HG02852 (cell line): ENCODE results near the gene FAM131C.
"Not testable (repeated sequence)": the region's sequence is repeated elsewhere in the genome, so short reads cannot be mapped to it uniquely, and the experiment has no call there.

Experiments
- ATAC-seq: cut with Tn5 transposase; IDR thresholded peaks from one replicate; pipeline ENCODE4 v1.9.1; 2021; ENCODE audit warnings: mild to moderate bottlenecking, moderate library complexity; ENCODE audit not compliant: unreplicated experiment

The FAM131C gene

DNA sequence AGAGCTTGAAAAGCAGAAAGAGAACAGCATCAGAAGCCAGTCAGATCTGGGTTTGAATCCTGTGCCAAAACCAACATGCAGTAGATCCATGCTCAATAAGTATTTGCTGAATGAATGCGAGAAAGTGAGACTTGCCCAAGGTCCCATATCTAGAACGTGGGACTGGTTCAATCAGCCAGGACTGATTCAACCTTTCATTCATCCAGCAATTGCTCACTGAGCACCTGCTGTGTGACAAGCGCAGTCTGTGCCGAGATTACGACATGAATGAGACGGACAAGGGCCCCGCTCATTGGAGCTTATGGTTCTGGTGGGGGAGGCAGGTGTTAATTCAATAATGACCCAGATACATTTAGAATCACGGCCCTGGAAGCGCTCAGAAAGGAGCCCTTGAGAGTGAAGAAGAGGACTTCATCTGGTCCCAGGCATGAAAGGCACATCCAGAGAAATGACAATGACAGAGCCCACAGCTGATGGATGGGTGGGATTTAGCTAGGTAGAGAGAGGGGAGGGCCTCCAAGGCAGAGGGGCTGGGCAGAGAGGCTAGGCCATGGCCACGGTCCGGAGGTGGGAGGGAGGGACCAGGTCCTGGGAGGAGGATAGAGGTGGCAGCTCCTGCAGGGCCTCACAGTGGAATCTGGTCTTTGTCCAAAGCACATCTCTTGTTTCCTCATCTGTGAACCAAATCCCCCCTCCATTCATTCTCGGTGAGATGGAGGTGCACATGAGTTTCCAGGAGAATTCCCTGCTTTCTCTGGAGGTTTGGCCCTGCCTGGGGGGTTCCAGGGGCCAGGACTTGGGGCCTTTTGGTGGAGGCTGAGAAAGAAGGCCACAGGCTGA, 4.2 kb upstream of the FAM131C start:
- no peak for ATAC-seq

DNA sequence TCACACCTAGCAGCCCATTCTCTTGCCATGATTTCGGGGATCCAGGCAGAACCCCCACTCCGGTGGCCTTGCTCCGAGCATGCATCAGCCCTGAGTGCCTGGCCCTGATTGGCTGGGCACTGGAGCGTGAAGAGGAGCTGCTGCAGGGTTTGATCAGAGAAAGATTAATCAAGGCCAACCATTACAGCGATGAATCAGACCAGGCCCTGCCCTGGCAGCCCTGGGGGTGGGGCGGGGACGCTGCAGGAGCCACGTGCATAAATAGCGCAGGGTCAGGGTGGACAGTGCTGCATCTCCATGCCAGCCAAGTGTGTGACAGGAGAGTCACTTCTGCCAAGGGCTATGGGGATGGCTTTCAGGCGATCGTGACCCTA, 3.4 kb upstream of the FAM131C start:
- ATAC-seq = no peak

DNA sequence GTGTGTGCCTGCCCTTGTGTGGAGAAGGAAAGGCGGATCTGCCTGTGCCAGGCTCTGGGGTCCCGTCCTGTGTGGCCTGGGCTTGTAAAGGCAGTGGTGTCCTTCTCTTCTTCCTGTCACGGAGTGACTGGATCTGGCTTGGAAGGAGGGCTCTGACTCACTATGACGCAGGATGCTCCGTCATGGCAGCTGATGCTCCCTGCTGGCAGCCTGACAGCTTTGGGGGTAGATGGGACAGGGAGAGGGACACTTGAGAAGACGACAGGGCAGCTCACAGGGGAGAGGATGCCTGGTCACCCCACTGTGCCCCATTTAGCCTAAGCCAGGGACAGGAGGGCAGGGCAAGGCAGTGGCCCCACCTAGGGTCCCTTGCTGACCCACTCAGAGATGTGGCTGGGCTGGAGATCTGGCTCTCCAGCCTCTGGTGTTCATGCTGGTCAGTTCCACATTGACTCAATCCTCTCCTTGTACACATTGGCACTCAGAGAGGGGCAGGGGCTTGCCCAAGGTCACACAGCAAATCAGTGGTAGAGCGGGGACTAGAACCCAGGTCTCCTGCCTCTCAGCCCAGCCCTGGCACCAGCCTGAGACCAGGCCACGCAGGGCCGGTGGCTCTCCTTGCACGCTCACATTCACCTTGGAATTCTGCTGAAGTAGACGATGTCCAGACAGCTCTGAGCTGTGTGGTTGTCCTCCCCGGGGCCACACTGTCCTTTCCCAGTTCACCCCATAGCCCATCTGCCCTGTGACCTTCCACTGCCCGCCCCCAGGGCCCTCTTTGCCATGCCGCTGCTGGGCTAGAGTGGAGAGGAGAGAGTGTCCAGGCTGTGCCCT, 2.8 kb upstream of the FAM131C start:
- no peak for ATAC-seq

DNA sequence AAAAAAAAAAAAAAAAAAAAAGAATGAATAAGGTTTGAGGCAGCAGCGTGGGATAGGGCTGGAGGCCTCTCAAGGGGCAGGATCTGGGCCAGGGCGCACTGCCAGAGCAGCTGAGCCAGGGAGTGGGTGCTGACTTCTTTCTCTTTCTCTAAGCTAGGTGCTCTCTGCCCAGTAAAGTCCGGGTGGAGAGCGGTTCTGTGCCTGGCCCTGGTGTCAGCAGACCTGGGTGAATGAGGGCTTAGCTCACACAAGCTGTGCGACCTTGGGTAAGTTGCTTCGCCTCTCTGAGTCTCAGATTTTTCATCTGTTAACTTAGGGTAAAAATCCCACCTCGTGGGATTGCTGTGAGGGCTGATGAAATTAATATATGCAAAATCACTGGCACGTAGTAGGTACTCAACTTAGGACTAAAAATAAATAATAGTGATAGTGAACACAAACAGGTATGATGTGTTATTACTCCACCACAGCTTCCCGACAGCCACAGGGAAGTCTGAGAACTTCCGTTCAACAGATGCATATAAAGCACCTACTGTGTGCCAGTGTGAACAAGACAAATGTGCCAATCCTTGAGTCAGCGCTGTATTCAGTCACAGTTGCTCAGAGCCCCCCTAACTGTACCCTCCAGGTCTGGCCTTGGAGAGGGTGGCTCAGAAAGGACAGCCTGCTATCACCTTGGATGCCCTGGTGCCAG, 2.0 kb upstream of the FAM131C start:
- ATAC-seq = no peak

DNA sequence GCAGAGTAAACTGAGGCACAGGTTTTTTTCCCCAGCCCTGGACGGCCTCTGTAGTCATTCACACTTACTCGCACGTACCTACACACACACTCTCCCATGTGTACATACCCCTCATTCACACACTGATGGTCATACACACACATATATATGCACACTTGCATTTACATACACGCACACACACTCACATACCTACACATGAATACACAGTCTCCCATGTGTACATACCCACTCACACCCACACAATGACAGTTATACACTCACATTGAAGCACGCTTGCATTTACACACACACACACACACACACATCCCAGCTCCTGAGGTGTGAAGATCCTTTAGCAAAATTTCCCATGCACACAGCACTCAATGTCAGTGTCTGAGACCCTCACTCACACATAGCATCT, 766 bp upstream of the FAM131C start:
- ATAC-seq = no peak

DNA sequence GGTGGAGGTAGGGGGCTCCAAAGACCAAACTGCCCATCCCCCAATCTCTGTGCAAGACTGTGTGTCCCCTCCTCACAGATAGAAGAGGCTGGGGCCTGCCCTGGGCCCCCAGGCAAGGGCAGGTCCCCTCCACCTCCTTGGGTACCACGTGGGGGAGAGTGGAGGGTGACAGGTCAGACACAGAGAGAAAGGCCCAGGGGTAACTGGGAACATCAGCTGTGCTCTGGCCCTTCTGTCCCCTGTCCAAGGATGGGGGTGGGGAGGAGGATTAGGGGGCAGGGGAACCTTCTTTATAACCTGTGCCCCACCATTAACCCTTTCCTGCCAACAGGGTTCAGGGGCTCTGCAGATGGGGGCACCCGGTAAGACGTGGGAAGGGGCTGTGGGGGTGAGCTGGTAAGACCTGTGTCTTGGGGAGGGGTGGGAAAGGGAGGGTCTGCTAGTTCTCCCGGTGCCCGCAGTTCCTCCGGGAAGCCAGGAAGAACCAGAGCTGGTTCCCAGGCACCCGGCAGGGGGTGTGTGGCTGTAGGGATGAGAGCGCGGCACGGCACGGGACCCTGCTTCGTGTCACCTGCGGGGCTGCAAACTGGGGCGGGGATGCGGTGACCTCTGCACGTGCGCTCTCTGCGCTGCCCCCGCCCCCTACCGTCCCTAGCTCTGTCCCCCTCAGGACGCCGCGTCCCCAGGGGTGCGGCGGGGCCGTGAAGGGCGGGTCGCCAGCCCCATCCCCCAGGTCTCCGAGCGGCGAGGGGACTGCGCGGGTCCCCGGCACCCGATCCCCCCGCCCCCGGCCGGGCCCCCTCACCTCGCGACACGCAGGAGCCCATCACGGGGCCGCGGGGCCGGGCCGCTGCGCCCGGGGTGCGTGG, 601 bp downstream of the FAM131C start:
- ATAC-seq = no peak

DNA sequence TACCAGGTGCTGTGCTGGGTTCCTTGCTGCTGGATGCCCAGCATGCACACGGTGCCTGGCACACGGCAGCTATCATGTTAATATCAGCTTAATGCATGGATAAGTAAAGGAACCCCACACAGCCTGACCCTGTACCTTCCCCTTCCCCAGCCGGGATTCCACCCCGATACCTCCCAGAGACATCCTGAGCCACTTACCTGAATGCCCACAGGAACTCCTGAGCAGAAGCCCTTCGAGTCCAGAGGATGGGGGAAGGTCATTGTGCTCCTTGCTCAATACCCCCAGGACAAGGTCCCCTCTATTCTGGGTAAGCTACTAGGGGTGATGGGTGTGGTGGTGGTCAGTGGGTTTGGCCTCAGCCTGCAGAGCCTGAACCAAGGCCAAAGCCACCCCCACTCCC, 1.4 kb downstream of the FAM131C start:
- no peak for ATAC-seq

DNA sequence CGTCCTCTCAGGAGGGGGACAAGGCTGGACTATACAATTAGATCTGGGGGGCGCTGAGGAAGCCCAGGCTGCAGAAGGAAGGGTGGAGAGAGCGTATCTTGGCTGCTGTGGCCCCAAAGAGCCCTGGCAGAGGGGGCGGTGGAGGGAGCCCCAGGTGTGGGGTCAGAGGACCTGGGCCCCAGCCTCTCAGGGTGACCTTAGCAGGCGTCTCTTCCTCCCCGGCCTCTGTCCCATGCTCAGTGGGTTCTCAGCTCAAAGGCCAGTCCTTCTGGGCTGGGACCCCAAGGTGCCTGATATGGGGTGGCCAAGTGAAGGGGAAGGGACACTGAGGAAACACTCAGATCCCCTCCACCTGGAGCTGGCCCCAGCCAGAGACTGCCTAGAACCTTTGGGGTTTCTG, 1.8 kb downstream of the FAM131C start:
- no peak for ATAC-seq

DNA sequence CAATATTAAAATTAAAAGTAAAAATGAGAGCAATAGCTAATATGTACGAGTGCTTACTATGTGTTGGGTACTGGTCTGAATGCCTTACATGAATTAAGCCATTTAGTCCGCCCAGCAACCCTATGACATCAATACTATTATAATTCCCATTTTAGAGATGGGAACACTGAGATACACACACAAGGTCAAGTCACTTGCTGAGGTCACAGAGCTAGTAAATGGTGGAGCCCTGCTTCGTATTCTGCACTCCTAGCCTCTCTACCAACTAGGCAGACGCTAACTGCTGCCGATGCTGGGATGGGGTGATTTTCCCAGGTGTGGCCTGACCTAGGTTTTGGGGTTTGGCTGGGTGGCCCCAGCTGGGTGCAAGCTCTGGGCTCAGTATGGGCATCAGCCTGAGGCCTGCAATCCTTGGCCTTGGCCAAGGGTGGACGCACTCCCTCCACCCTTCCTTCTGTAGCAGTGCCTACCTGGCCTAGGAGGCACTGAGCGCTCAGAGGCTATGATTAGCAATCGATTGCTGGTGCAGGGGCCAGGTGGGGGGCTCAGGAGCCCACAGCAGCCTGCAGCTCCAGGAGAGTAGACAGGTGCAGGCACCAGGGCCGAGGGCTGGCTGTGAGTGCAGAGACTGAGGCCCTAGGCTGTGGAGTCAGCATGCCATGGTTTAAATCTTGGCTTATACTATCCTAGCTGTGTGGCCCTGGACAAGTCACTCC, 2.7 kb downstream of the FAM131C start:
- no peak for ATAC-seq

DNA sequence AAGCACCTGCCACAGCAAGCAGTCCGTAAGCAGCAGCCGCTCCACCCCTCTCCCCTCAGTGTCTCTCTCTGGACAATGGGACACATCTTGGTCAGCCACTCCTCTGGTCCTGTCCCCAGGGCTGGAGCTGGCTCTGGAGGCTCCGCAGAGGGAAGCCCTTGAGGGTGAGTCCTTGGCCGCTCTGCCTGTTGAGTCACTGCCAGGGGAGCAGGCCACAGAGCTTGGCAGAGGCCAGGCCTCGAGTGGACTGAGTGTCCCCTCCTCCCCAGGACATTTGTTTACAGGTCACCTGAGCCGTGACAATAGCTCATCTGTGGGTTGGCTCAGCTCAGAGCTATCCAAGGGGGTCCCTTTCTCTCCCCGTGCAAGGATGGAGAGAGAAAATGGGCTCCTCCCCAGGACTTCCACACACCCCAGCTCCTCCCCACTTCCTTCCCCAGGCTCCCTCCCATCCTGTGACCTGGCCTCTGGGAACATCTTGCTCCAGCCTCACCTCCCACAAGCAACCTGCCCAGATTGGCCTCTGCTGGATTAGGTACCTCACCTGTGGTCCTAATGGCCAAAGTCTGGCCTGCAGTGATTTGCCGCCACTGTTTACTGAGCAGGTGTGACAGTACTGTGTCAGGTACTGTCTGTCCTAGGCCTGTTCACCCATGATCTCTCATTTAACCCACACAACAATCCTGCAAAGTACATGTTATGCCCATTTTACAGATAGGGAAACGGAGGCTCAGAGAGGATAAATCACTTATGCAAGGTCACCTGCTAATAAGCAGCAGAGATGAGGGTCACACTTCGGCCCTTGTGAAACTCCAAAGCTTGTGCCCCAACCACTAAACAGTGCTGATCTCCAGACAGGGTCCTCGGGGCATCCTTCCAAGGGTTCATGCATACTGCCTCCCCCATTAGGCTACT, 4.8 kb downstream of the FAM131C start:
- ATAC-seq = no peak

DNA sequence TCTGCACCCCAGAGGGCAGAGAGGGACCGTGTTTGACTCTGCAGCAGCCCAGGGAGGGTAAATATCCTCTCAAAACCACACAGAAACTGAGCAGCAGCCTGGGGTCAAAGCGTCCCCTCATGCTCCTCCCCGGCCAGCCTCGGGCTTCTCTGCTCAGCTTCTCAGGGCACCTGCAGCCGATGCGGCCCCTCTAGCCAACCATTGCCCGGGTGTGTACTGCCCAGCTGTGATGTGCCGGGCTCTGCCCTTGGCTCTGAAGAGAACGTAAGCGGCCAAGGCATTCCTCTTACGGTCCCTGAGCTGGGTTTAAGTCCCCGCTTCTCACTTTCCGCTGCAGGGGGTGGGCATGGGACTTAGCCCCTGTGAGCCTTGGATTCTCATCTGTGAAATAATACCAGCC, 5.5 kb downstream of the FAM131C start:
- no peak for ATAC-seq

DNA sequence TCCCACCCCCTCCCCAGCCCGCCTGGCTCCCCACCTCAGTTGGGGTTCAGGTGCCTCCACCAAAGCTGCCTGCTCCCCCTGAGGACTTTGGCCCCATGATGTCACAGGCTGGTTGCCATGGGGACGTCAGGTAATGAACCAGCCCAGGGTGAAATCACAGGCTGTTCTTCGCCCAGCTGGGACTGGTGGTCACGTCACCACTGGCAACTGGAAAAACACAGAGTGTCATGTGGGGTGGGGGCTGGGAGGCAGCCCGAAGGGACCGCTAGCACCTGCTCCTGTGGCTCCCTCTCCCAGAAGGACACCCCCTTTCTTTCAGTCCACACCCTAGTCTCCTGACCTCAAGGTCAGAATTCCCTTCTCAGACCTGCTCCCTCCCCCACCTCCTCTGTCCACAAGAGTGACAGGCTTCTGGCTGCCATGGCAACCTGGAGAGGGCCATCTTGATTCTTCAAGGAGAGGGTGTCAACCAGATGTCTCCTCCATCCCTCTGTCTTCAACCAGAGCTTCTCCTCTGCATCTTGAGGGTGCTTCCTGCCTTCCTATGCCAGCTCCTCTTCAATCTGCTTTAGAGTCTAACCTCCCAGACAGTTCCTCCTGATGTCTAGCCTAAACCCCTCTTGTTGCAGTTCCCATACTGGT, 6.2 kb downstream of the FAM131C start:
- no peak for ATAC-seq

DNA sequence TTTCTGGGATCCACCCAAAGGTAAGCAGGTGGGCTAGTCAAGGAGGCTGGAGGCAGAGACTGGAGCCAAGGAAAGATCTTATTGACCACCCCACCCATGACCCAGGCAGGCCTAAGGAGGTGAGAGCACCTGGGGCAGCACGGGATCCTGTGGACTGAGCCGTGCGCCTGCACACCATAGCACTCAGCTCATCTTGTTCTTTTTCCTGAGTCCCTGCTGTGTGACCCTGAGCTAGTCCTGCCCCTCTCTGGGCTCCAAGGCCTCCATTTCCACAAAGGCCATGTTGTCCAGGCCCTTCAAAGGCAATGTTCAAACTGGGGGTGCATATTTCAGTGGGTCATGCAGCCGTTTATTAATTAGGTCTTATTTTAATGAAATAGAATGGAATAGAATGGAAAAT, 7.2 kb downstream of the FAM131C start:
- no peak for ATAC-seq

DNA sequence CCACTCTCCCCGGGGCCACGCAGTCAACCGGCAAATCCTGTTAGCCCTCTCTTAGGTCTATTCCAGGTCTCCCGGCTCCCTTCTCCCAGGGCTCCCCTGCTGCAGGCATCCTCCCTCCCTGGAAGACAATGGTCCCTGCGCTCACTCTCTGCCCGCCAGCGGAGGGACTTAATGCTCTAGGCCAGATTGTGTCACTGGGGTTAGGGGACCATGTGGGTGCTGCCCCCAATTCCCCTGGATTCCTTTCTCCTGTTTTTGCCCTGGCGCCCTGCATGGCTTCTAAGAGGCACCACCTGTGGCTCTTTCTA, 8.2 kb downstream of the FAM131C start:
- no peak for ATAC-seq

DNA sequence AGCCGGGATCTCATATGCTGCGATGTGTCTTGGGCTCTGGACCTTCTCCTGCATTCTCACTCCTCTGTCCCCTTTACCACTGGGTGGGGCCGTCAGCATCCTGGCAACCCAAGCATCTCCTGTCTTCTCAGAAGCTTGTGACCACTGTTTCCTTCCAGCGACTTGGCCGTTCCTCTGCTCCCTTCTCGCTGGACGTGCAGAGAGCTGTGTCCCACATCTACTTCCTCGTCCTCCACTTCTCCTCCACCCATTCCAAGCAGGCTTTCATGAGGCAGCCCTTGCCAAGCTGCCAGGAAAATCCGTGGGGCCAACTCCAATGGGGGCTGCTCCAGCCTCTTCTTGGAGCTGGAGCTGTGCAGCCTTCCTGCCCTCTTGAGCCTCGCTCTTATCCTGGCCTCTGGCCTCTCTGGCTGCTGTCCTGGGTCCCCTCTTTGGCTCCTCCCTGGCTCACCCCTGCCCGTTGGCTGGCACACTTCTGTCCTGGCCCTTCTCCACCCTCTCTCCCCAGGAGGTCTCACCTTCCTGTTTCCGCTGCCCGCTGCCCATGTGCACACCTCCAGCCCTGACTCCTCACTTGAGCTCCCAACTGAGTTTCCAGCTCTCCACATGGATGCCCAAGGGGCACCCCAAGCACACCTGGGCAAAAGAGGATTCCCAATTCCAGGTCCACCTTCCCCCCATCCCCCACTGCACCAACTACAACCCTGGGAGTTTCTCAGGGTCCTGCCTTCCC, 8.7 kb downstream of the FAM131C start:
- no peak for ATAC-seq

DNA sequence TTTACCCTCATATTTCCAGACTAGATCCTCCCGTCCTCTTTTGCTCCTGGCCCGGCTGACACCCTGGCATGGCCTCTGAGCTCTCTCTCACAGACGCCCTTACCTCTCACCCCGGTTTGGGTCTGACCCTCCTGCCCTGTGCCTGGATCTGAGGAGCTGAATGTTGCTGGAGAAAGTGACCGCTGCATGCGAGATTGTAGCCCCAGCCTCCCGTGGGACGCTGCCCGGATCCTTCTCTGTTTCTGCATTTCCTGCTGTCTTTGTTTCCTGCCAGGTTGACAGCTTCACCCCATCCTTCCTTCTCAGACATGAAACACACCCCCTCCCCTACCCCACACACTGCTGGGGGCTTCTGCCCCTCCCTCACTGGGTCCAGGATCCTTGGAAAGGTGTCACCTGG, 9.5 kb downstream of the FAM131C start:
- ATAC-seq = no peak

DNA sequence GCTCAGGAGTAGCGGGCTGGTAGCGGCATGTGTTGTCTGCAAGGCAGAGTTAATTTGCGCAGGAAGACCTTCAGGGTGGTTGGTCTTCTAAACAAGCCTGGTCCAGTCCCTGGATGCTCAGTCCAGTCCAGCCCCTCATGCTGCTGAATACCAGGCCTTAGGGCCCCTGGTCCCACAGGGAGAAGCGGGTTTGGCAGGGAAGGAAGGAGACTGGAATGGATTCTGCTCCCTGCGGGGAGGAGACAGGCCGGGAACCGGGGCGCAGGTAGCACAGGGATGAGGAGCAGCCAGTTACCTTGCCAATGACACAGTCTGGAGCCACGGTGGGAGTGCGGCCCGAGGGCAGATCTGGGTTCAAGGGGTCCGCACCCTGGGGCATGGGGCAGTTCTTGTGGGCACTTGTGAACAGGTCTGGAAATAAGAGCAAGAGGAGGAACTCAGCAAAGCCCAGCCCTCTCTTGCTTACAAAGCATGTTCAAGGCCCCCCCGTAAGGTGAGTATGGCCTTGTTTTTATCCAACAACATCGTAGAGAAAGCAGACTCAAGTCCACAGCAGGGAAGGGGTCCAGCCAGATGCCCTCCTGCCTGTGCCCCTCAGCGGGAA, 10.1 kb downstream of the FAM131C start:
- ATAC-seq = no peak

DNA sequence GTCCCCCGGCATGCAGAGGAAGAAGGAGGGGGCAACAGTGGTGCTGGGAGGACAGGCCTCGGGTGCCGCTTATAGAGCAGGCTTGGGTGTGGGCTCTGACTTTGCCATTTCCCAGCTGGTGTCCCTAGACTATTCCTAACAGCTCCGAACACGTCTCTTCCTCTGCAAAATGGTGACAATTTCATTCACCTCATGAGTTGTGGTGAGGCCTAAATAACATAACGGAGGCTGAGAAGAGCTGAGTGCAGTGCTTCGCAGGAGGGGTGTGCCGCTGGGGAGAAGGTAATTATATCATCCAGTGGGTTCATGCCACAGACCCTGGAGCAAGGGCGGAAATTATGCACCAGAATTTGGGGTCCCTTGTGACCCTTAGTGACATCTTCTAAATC, 10.8 kb downstream of the FAM131C start:
- ATAC-seq = not testable (repeated sequence)
